Suprapubic skin (tissue), 4 donors: ENCODE data around the gene TNK2.

ENCODE experiments used
- EP300 ChIP-seq: sonication (generic); formaldehyde crosslinking; IDR thresholded peaks from one replicate; pipeline ENCODE4 v1.6.1; 2017; ENCODE audit warnings: antibody characterized with exemption
- POLR2A ChIP-seq, 2 donors: fragments of 450-650 bp; IDR thresholded peaks; one replicate each; pipeline ENCODE4 v1.6.1; 2017; ENCODE audit warnings: antibody characterized with exemption in 2 of 2, mild to moderate bottlenecking in 2 of 2, moderate library complexity in 2 of 2
- POLR2AphosphoS5 ChIP-seq, 3 donors: sonication (generic); formaldehyde crosslinking; IDR thresholded peaks; one replicate each; pipeline ENCODE4 v1.6.1; 2017; ENCODE audit warnings: antibody characterized with exemption in 3 of 3
- TF ChIP-seq, protein P1 (sequence below), 2 donors: fragments of 200-600 bp in 1 of 2; fragments of 450-650 bp in 1 of 2; sonication (generic) in 1 of 2; IDR thresholded peaks; one replicate each; pipeline ENCODE4 v1.5.1; 2016 to 2019; ENCODE audit warnings: antibody characterized with exemption in 2 of 2, mild to moderate bottlenecking in 1 of 2, moderate library complexity in 1 of 2

DNA sequence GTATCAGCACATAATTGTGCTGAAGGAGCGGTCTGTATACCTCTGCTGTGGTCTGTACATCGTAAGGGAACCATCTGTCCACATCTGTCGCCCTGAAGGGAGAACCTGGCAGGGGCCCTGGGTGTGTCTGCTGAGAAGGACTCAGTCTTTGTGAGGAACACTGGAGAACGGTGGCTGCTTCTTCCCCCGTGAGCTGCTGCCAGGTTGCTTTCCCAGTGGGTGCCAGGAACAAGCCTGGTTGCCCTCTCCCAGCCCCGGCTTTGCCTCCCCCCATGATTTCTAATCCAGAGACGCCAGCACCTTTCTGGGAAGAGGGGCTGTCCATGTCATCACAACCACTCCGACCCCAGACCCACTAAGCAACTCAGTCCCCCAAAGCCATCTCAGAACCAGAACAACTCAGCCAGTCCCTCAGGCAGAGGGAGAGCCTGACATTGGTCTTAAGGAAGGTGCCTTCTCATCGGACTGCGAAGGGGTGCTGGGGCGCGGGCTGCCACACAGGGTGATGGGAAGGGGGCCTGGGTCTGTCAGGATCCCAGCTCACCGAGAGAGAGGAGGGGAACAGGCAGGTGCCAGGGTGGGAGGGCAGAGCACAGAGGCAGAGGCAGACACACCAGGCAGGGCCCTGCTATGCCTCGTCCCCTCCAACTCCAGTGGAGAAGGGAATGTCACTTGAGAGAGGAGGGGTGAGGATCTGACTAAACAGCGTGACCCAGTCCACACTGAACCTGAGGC is 8.5 kb downstream of the TNK2 start:
- TF ChIP-seq, protein P1, sequence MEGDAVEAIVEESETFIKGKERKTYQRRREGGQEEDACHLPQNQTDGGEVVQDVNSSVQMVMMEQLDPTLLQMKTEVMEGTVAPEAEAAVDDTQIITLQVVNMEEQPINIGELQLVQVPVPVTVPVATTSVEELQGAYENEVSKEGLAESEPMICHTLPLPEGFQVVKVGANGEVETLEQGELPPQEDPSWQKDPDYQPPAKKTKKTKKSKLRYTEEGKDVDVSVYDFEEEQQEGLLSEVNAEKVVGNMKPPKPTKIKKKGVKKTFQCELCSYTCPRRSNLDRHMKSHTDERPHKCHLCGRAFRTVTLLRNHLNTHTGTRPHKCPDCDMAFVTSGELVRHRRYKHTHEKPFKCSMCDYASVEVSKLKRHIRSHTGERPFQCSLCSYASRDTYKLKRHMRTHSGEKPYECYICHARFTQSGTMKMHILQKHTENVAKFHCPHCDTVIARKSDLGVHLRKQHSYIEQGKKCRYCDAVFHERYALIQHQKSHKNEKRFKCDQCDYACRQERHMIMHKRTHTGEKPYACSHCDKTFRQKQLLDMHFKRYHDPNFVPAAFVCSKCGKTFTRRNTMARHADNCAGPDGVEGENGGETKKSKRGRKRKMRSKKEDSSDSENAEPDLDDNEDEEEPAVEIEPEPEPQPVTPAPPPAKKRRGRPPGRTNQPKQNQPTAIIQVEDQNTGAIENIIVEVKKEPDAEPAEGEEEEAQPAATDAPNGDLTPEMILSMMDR (IDR thresholded peaks at IDR 0.05) = no peak
- no peak for TF ChIP-seq POLR2A (IDR thresholded peaks at IDR 0.05)
- no peak for TF ChIP-seq EP300
- no peak for TF ChIP-seq POLR2AphosphoS5 (IDR thresholded peaks at IDR 0.05)
